ENCODE data around the gene RPS15A.

DNA sequence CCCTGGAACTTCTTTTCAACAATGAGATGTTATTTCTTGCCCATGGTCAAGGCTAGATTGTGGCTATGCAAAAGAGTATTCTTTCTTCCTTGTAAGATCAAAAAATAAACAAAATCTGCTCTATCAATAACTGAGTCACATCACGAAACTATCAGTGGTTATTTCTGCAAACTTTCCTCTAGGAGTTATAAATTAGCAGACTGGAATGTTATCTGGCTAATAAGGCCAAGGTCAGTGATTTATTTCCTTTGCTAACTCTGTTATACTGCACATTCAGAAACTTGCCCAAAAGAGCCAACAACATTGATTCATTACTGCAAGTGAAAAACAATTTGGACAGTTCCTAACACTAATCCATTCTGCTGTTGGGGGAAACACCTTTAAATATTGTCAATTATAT, 6.2 kb upstream of the RPS15A start:
- TF ChIP-seq, protein P1, sequence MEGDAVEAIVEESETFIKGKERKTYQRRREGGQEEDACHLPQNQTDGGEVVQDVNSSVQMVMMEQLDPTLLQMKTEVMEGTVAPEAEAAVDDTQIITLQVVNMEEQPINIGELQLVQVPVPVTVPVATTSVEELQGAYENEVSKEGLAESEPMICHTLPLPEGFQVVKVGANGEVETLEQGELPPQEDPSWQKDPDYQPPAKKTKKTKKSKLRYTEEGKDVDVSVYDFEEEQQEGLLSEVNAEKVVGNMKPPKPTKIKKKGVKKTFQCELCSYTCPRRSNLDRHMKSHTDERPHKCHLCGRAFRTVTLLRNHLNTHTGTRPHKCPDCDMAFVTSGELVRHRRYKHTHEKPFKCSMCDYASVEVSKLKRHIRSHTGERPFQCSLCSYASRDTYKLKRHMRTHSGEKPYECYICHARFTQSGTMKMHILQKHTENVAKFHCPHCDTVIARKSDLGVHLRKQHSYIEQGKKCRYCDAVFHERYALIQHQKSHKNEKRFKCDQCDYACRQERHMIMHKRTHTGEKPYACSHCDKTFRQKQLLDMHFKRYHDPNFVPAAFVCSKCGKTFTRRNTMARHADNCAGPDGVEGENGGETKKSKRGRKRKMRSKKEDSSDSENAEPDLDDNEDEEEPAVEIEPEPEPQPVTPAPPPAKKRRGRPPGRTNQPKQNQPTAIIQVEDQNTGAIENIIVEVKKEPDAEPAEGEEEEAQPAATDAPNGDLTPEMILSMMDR (IDR thresholded peaks at IDR 0.05; ENCODE audit: low read depth, low read length, missing input control): no peak
- TF ChIP-seq SP1 (IDR thresholded peaks at IDR 0.05): no peak
- TF ChIP-seq GABPA (IDR thresholded peaks at IDR 0.05 in 1 of 2, conservative IDR thresholded peaks at IDR 0.05 in 1 of 2): no peak
- no peak for TF ChIP-seq TAF1 (conservative IDR thresholded peaks at IDR 0.05)
- TF ChIP-seq, protein P2, sequence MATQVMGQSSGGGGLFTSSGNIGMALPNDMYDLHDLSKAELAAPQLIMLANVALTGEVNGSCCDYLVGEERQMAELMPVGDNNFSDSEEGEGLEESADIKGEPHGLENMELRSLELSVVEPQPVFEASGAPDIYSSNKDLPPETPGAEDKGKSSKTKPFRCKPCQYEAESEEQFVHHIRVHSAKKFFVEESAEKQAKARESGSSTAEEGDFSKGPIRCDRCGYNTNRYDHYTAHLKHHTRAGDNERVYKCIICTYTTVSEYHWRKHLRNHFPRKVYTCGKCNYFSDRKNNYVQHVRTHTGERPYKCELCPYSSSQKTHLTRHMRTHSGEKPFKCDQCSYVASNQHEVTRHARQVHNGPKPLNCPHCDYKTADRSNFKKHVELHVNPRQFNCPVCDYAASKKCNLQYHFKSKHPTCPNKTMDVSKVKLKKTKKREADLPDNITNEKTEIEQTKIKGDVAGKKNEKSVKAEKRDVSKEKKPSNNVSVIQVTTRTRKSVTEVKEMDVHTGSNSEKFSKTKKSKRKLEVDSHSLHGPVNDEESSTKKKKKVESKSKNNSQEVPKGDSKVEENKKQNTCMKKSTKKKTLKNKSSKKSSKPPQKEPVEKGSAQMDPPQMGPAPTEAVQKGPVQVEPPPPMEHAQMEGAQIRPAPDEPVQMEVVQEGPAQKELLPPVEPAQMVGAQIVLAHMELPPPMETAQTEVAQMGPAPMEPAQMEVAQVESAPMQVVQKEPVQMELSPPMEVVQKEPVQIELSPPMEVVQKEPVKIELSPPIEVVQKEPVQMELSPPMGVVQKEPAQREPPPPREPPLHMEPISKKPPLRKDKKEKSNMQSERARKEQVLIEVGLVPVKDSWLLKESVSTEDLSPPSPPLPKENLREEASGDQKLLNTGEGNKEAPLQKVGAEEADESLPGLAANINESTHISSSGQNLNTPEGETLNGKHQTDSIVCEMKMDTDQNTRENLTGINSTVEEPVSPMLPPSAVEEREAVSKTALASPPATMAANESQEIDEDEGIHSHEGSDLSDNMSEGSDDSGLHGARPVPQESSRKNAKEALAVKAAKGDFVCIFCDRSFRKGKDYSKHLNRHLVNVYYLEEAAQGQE (IDR thresholded peaks at IDR 0.05): no peak
- TF ChIP-seq, protein P3, sequence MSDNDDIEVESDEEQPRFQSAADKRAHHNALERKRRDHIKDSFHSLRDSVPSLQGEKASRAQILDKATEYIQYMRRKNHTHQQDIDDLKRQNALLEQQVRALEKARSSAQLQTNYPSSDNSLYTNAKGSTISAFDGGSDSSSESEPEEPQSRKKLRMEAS (IDR thresholded peaks at IDR 0.05): no peak
- no peak for TF ChIP-seq RAD21 (IDR thresholded peaks at IDR 0.05)
- TF ChIP-seq JUND (IDR thresholded peaks at IDR 0.05): no peak

Data from liver (tissue), 3 donors.